ENCODE measurements around the gene TIGD2. TPM values are rescaled to one million over a fixed set of nuclear protein-coding genes. Genes with fewer than 3 reads are reported as not detected.

Gene TIGD2
- total and polyA plus RNA-seq, 2 of the 13 experiments (the other 11 are each of a cell fraction or from before 2014, with no cell fraction given), result 3.1 to 15.5 TPM

DNA sequence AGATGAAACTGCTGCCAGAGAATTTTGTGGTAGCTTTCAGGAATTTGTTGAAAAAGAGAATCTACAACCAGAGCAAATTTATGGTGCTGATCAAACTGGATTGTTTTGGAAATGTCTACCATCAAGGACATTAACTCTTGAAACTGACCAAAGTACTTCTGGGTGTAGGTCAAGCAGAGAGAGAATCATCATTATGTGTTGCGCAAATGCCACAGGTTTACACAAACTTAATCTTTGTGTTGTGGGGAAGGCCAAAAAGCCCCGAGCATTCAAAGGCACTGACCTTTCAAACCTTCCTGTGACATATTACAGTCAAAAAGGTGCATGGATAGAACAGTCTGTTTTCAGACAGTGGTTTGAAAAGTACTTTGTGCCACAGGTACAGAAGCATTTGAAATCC, 2.1 kb downstream of the TIGD2 start (continued):
- TF ChIP-seq, protein P1, sequence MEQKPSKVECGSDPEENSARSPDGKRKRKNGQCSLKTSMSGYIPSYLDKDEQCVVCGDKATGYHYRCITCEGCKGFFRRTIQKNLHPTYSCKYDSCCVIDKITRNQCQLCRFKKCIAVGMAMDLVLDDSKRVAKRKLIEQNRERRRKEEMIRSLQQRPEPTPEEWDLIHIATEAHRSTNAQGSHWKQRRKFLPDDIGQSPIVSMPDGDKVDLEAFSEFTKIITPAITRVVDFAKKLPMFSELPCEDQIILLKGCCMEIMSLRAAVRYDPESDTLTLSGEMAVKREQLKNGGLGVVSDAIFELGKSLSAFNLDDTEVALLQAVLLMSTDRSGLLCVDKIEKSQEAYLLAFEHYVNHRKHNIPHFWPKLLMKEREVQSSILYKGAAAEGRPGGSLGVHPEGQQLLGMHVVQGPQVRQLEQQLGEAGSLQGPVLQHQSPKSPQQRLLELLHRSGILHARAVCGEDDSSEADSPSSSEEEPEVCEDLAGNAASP (CRISPR knock-in tag; IDR thresholded peaks at IDR 0.05; ENCODE audit: borderline replicate concordance), result peak; percentile 90; the same call in 1 of the 2 replicates
- TF ChIP-seq ZNF30 (CRISPR knock-in tag; IDR thresholded peaks at IDR 0.05), result no peak
- no peak for TF ChIP-seq RORA (CRISPR knock-in tag; IDR thresholded peaks at IDR 0.05)
- no peak for TF ChIP-seq ZNF878 (CRISPR knock-in tag; IDR thresholded peaks at IDR 0.05)
- no peak for TF ChIP-seq ZNF256 (CRISPR knock-in tag; conservative IDR thresholded peaks at IDR 0.05)
- TF ChIP-seq ZNF639 (CRISPR knock-in tag; conservative IDR thresholded peaks at IDR 0.05), result 0 out of 2 replicates have a peak, but pooled peaks have one; percentile 50
- no peak for TF ChIP-seq ZC3H4 (CRISPR knock-in tag; IDR thresholded peaks at IDR 0.05; ENCODE audit: borderline replicate concordance)
- no peak for TF ChIP-seq TBX3 (IDR thresholded peaks at IDR 0.05; ENCODE audit: borderline replicate concordance)
- TF ChIP-seq ZNF292 (CRISPR knock-in tag; IDR thresholded peaks at IDR 0.05; ENCODE audit: borderline replicate concordance, low read depth), result 0 out of 2 replicates have a peak, but pooled peaks have one; percentile 22
- TF ChIP-seq FOXA3 (CRISPR knock-in tag; IDR thresholded peaks at IDR 0.05), result peak; percentile 84
- TF ChIP-seq ZNF382 (CRISPR knock-in tag; IDR thresholded peaks at IDR 0.05; ENCODE audit: borderline replicate concordance), result no peak
- TF ChIP-seq, protein P2, sequence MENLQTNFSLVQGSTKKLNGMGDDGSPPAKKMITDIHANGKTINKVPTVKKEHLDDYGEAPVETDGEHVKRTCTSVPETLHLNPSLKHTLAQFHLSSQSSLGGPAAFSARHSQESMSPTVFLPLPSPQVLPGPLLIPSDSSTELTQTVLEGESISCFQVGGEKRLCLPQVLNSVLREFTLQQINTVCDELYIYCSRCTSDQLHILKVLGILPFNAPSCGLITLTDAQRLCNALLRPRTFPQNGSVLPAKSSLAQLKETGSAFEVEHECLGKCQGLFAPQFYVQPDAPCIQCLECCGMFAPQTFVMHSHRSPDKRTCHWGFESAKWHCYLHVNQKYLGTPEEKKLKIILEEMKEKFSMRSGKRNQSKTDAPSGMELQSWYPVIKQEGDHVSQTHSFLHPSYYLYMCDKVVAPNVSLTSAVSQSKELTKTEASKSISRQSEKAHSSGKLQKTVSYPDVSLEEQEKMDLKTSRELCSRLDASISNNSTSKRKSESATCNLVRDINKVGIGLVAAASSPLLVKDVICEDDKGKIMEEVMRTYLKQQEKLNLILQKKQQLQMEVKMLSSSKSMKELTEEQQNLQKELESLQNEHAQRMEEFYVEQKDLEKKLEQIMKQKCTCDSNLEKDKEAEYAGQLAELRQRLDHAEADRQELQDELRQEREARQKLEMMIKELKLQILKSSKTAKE (CRISPR knock-in tag; IDR thresholded peaks at IDR 0.05; ENCODE audit: borderline replicate concordance), result 0 out of 2 replicates have a peak, but pooled peaks have one; percentile 31
- no peak for TF ChIP-seq ZNF674 (CRISPR knock-in tag; IDR thresholded peaks at IDR 0.05; ENCODE audit: low read depth)
- TF ChIP-seq CREBL2 (CRISPR knock-in tag; IDR thresholded peaks at IDR 0.05; ENCODE audit: borderline replicate concordance), result no peak
- no peak for TF ChIP-seq SCMH1 (CRISPR knock-in tag; IDR thresholded peaks at IDR 0.05; ENCODE audit: borderline replicate concordance)
- TF ChIP-seq, protein P3, sequence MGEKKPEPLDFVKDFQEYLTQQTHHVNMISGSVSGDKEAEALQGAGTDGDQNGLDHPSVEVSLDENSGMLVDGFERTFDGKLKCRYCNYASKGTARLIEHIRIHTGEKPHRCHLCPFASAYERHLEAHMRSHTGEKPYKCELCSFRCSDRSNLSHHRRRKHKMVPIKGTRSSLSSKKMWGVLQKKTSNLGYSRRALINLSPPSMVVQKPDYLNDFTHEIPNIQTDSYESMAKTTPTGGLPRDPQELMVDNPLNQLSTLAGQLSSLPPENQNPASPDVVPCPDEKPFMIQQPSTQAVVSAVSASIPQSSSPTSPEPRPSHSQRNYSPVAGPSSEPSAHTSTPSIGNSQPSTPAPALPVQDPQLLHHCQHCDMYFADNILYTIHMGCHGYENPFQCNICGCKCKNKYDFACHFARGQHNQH (CRISPR knock-in tag; IDR thresholded peaks at IDR 0.05), result peak; percentile 99
- no peak for TF ChIP-seq PRPF4 (IDR thresholded peaks at IDR 0.05; ENCODE audit: low read depth, low read length, poor library complexity, severe bottlenecking)
- TF ChIP-seq, protein P4, sequence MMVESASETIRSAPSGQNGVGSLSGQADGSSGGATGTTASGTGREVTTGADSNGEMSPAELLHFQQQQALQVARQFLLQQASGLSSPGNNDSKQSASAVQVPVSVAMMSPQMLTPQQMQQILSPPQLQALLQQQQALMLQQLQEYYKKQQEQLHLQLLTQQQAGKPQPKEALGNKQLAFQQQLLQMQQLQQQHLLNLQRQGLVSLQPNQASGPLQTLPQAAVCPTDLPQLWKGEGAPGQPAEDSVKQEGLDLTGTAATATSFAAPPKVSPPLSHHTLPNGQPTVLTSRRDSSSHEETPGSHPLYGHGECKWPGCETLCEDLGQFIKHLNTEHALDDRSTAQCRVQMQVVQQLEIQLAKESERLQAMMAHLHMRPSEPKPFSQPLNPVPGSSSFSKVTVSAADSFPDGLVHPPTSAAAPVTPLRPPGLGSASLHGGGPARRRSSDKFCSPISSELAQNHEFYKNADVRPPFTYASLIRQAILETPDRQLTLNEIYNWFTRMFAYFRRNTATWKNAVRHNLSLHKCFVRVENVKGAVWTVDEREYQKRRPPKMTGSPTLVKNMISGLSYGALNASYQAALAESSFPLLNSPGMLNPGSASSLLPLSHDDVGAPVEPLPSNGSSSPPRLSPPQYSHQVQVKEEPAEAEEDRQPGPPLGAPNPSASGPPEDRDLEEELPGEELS (CRISPR knock-in tag; IDR thresholded peaks at IDR 0.05), result peak; percentile 90
- TF ChIP-seq, protein P5, sequence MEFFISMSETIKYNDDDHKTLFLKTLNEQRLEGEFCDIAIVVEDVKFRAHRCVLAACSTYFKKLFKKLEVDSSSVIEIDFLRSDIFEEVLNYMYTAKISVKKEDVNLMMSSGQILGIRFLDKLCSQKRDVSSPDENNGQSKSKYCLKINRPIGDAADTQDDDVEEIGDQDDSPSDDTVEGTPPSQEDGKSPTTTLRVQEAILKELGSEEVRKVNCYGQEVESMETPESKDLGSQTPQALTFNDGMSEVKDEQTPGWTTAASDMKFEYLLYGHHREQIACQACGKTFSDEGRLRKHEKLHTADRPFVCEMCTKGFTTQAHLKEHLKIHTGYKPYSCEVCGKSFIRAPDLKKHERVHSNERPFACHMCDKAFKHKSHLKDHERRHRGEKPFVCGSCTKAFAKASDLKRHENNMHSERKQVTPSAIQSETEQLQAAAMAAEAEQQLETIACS (CRISPR knock-in tag; IDR thresholded peaks at IDR 0.05), result 0 out of 2 replicates have a peak, but pooled peaks have one; percentile 48
- TF ChIP-seq NBN (conservative IDR thresholded peaks at IDR 0.05), result no peak
- TF ChIP-seq FOSL2 (CRISPR knock-in tag; IDR thresholded peaks at IDR 0.05), result peak; percentile 81

Measured in HepG2 (cell line).